WI38 (cell line): Measurements from ENCODE around the gene HDAC4.

Source experiments
- H3K4me3 ChIP-seq: 2 replicates; pipeline ENCODE4 v1.5.1; 2011; ENCODE audit warnings: low read depth, mild to moderate bottlenecking, control low read depth, low read length
- CTCF ChIP-seq: IDR thresholded peaks from 2 replicates; pipeline ENCODE4 v1.5.1; 2012; ENCODE audit warnings: low read depth, mild to moderate bottlenecking, control low read depth, low read length

The HDAC4 gene

GRCh38 chr2:239318790-239319661 lies 81.8 kb downstream of the HDAC4 start:
- no peak for TF ChIP-seq CTCF
- H3K4me3 ChIP-seq = no peak overlapping the region

- no peak overlapping the region for H3K4me3 ChIP-seq
- TF ChIP-seq CTCF = no peak
Observed at GRCh38 chr2:239318151-239318611, 82.6 kb downstream of the HDAC4 start.

- no peak for TF ChIP-seq CTCF
- H3K4me3 ChIP-seq = peak overlapping the region; percentile 26; the same call in 1 of the 2 replicates
Observed at GRCh38 chr2:239316562-239317465, 84.0 kb downstream of the HDAC4 start.

- no peak overlapping the region for H3K4me3 ChIP-seq
- no peak for TF ChIP-seq CTCF
Observed at GRCh38 chr2:239315308-239315707, 85.5 kb downstream of the HDAC4 start.

GRCh38 chr2:239313776-239314175 lies 87.0 kb downstream of the HDAC4 start:
- TF ChIP-seq CTCF = no peak
- no peak overlapping the region for H3K4me3 ChIP-seq

GRCh38 chr2:239312741-239313667 lies 87.8 kb downstream of the HDAC4 start:
- H3K4me3 ChIP-seq = no peak overlapping the region
- no peak for TF ChIP-seq CTCF
